HG03460 (cell line): Measurements from ENCODE around the gene MTARC1.

Experiments
- ATAC-seq: cut with Tn5 transposase; IDR thresholded peaks from one replicate; pipeline ENCODE4 v1.9.1; 2021; ENCODE audit not compliant: unreplicated experiment

Gene MTARC1

GRCh38 chr1:220786337-220787068 lies at the start of gene MTARC1:
TSS of gene MTARC1 (plus strand) at chr1:220786913. CDS start at chr1:220786945, 32 bp downstream.
- ATAC-seq, result peak; percentile 72

DNA sequence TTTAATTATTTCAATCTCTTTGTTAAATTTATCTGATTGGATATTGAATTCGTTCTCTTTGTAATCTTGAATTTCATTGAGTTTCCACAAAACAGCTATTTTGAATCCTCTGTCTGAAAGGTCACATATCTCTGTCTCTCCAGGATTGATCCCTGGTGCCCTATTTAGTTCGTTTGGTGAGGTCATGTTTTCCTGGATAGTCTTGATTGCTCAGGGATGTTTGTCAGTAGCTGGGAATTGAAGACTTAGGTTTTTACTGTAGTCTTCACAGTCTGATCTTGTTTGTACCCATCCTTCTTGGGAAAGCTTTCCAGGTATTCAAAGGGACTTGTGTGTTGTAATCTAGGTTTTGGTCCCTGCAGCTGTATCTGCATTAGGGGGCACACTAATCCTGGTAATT lies 45.4 kb upstream of the MTARC1 start:
- no peak for ATAC-seq

- no peak for ATAC-seq
These were observed 44.9 kb upstream of the MTARC1 start for GRCh38 chr1:220741825-220742224.

GRCh38 chr1:220742520-220742919 lies 44.2 kb upstream of the MTARC1 start:
- ATAC-seq, result no peak

DNA sequence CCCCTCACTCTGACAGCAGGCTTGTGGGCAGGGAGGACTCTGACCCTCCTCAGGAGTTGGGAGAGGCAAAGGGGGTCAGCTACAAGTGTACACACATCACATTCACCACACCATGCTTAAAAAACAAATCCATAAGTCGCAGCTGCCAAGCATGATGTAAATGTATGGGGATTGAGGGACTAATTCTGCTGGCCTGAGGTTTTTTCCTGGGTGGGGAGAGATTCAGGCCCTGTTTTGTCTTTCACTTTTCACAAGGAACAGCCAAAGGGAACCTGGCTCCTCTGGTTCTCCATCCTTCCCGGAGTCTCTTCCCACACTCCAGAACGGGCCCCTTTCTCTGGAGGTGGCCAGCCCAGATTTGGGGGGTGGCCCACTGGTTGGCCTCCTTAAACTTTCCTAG lies 39.9 kb upstream of the MTARC1 start:
- no peak for ATAC-seq

DNA sequence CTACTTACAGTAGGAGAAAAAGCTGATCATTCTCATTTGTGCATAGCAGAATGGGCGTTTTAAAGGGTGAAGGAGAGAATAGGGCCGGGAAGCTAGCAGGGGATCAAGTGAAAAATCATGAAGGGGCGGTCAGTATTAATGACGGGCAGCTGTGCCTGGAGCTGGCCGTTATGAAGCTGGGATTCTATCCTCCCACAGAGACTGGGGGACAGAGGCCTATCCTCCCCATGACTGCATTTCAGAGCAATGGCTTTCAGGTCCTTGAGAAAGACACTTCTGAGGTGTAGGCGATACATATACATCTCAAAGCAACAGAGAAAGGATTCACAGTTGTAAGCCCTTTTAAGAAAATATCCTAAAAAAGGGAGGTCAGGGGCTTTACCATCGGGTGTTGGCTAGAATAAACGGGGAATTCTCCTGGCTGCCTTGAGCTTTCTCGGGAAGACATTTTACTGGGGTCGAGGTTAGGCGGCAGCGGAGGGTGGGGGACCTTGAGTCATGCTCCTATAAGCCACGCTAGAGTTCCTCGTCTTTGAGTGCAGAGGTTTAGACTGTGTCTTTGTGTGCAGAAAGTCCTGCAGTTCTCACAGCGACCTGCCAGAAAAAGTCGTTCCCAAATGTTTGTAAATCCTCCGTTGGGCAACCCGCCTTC lies 39.1 kb upstream of the MTARC1 start:
- peak; percentile 7 for ATAC-seq

- peak; percentile 92 for ATAC-seq
These were observed 38.4 kb upstream of the MTARC1 start, which contains the start of gene MTARC2 for GRCh38 chr1:220748089-220748934. TSS of gene MTARC2 (plus strand) at chr1:220748322. CDS start at chr1:220748532, 210 bp downstream.

DNA sequence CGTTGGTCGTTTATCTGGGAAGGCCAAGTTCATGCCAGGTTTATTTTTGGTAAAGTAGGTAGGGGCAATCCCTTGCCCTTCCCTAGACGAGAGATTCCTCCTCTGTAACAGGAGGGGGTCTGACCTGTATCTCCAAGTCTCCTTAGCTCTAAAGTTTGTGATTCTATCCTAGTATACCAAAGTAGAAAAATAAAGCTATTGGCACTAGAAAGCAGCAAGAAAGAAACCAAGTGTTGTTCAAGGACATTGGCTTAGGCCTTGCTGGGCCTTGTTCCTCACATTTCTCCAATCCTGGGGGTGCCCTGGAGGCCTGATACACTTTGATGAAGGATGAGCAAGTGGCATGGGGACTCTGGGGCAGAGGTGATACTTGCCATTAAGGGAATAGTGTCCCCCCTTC lies 37.8 kb upstream of the MTARC1 start:
- no peak for ATAC-seq

- ATAC-seq, result no peak
These were observed 36.6 kb upstream of the MTARC1 start for GRCh38 chr1:220750131-220750515.

GRCh38 chr1:220751111-220751510 lies 35.6 kb upstream of the MTARC1 start:
- ATAC-seq, result no peak

- ATAC-seq, result no peak
These were observed 32.3 kb upstream of the MTARC1 start for GRCh38 chr1:220754212-220754917.

- no peak for ATAC-seq
These were observed 31.8 kb upstream of the MTARC1 start for GRCh38 chr1:220754918-220755295.

DNA sequence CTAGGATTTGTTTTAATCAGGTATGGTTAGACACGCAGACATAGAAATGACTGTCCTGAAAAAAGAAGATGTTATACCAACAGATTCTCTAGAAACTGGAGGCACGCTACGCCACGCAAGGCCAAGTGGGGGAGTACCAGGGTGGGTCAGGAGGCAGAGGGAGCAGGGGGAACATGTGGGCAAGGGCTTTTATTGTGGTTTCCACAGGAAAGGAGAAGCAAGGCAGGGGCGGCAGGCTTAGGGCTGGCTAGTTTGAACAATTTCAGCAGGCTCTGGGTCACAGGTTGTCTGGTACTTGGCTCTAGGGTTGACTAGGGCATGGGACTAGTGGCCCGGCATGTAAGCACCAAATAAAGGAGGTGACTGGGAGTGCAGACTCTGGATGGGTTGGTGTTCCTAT lies 31.4 kb upstream of the MTARC1 start:
- no peak for ATAC-seq

DNA sequence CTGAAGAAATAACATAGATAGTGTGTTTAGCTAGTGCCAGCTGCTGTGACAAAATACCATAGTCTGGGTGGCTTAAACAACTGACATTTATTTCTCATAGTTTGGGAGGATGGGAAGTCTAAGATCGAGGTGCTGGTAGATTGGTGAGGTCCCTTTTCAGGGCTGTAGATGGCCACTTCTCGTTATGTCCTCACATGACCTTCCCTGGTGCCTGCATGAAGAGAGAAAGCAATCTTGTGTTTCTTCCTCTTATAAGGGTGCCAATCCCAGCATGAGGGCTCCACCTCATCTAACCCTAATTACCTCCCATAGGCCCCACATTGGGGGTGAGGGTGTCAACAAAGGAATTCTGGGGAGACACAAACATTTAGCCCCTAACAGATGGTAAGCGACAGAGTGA lies 29.3 kb upstream of the MTARC1 start:
- ATAC-seq, result no peak

- no peak for ATAC-seq
These were observed 27.6 kb upstream of the MTARC1 start for GRCh38 chr1:220759147-220759546.

DNA sequence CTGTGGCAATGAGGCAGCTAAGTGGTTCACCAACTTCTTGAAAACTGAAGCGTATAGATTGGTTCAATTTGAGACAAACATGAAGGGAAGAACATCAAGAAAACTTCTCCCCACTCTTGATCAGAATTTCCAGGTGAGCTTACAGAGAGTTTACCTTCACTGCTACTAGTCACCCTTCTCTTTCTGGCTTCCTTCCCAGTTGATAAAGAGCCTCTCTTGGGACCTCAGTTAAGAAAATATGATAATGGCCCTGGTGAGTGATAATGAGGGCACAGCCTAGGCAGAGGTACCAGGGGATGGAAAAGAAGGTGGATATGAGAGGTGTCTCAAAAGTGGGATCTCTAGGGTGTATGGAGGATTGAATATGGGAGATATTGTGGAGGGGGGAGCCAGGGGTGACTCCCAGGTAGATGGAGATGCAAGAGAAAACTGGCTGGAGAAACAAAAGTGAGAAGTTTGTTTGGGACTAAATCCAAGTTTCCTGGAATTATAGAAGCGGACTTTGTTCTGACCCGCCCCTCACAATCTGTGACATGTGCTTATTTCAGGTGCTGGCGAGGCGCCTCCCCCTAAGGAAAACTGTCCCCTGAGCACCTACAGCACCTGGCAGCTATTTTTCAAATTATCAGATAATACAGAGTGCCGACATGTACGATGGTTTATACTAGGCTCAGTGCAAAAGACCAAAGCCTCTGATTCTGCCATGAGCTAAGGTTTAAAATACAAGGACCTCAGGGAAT lies 24.9 kb upstream of the MTARC1 start:
- ATAC-seq, result no peak

DNA sequence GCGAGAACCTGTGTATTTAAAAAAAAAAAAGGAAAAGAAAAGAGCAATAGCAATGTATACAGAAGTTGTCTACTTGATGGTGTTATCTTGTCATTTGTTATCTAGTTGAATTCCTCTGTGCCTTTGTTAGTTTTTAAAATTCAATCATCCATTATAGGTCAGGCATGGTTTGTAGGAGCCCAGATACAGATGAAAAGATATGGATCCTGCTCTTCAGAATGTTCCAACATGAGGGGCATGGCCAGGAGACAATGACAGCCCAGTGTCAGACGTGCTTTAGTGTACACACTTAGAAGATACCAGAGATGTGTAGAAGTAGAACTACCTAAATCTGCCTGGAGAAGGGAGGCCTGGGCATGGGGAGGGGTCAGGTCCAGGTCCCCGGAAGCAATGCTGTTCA lies 22.0 kb upstream of the MTARC1 start:
- ATAC-seq, result no peak

- peak; percentile 35 for ATAC-seq
These were observed 19.2 kb upstream of the MTARC1 start for GRCh38 chr1:220767312-220768125.

DNA sequence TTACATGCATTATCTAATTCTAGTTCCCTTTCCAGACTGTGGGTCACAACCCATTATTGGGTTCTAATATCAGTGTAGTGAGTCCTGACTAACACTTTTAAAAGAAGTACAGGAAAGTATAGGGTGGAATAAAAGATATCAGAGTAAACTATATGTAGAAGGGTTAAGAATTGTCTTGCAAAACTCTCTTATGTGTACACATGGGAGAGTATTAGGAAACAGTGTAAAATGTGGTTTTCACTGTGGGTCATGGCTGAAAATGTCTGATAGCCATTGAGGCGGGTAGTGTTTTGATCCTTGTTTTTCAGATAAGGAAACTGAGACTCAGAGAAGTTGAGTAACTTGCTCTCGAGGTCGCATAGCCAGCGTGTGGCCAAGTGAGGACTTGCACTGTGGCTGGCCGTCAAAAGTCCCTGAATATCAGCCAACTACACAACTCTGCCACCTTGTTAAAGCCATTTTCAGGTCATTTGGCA lies 18.5 kb upstream of the MTARC1 start:
- peak; percentile 15 for ATAC-seq
